Peyer's patch (tissue), 4 donors: ENCODE measurements around the gene PLEKHA7.
A peak's percentile ranks its signal among the peaks of the same experiment; 100 is the strongest.

Source experiments
- POLR2A ChIP-seq, 2 donors: fragments of 450-650 bp; IDR thresholded peaks; one replicate each; pipeline ENCODE4 v1.5.1; 2017; ENCODE audit warnings: antibody characterized with exemption in 2 of 2, mild to moderate bottlenecking in 2 of 2, moderate library complexity in 2 of 2
- TF ChIP-seq, protein P1 (sequence below), 6 experiments: fragments of 450-650 bp in 4 of 6; fragments of 200-600 bp in 2 of 6; sonication (generic) in 1 of 6; IDR thresholded peaks; one replicate each; pipeline ENCODE4 v1.5.1; 2017 to 2019; ENCODE audit warnings: antibody characterized with exemption in 6 of 6, mild to moderate bottlenecking in 3 of 6, moderate library complexity in 1 of 6

DNA sequence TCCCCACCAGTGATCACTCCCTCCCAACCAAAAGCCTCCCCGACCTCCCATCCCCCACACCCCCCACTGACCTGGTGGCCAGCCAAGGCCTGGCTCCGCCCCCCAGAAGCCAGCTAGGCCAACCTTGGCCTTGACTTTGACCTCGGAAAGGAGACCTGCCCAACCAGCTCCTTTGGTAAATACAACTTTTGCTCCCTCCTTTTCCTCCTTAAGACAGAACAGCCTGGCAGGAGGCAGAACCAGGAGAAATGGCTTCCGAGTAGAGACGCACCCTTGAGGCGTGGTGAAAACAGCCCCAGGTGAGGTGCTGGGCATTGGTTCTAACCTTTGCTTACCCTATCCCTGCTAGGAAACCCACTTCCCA lies 27.0 kb downstream of the PLEKHA7 start:
- TF ChIP-seq, protein P1, sequence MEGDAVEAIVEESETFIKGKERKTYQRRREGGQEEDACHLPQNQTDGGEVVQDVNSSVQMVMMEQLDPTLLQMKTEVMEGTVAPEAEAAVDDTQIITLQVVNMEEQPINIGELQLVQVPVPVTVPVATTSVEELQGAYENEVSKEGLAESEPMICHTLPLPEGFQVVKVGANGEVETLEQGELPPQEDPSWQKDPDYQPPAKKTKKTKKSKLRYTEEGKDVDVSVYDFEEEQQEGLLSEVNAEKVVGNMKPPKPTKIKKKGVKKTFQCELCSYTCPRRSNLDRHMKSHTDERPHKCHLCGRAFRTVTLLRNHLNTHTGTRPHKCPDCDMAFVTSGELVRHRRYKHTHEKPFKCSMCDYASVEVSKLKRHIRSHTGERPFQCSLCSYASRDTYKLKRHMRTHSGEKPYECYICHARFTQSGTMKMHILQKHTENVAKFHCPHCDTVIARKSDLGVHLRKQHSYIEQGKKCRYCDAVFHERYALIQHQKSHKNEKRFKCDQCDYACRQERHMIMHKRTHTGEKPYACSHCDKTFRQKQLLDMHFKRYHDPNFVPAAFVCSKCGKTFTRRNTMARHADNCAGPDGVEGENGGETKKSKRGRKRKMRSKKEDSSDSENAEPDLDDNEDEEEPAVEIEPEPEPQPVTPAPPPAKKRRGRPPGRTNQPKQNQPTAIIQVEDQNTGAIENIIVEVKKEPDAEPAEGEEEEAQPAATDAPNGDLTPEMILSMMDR (IDR thresholded peaks at IDR 0.05) = no peak
- peak; percentile 30 to 73 for TF ChIP-seq POLR2A (IDR thresholded peaks at IDR 0.05)
